ENCODE measurements around the gene SH3PXD2B.

DNA sequence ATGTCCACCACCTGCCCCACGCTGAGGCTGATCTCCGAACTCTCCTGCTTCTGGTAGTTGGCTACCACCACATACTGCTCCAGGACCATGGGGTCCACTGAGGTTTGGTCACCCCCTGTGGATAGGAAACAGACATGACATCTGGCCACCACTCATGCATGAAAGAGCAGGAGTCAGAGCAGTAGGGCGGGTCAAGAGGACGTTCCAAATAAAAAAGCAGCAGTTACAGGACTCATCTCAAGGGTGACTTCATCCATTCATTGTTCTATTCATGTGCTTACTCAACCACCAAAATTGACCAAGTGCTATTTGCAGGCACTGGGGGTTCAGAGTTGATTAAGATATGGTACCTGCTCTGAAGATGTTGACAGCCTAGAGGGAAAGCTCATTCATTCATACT lies 91.6 kb downstream of the SH3PXD2B start:
- no peak for TF ChIP-seq POLR2A (IDR thresholded peaks at IDR 0.05; ENCODE audit: low read depth, low read length)
- TF ChIP-seq POLR2AphosphoS5 (IDR thresholded peaks at IDR 0.05; ENCODE audit: low read depth, low read length): no peak

All from GM12892 (cell line).